HepG2 (cell line): ENCODE measurements around the gene HNRNPF. TPM values are rescaled to one million over a fixed set of nuclear protein-coding genes. Genes with fewer than 3 reads are reported as not detected.

Source experiments
- AGO2 ChIP-seq: fragments of 200-400 bp; formaldehyde crosslinking; optimal IDR thresholded peaks from 2 replicates; pipeline ENCODE3; 2017; ENCODE audit warnings: mild to moderate bottlenecking, low read depth, low read length, moderate library complexity
- HOXA3 ChIP-seq: sonication (generic); formaldehyde crosslinking; IDR thresholded peaks from 2 replicates; pipeline ENCODE4 v1.5.0; 2020; ENCODE audit warnings: missing genetic modification reagents
- KAT8 ChIP-seq: IDR thresholded peaks from 2 replicates; pipeline ENCODE4 v1.6.1; 2016; ENCODE audit warnings: missing genetic modification reagents, missing compliant biosample characterization
- MLLT10 ChIP-seq: sonication (generic); formaldehyde crosslinking; IDR thresholded peaks from 2 replicates; pipeline ENCODE4 v1.4.0; 2020; ENCODE audit warnings: missing genetic modification reagents
- PCBP2 ChIP-seq: fragments of 200-400 bp; formaldehyde crosslinking; optimal IDR thresholded peaks from 2 replicates; pipeline ENCODE3; 2018; ENCODE audit warnings: low read length, low read depth; ENCODE audit not compliant: poor library complexity, severe bottlenecking
- SP4 ChIP-seq: sonication (generic); formaldehyde crosslinking; IDR thresholded peaks from 2 replicates; pipeline ENCODE4 v1.8.1; 2023; ENCODE audit warnings: mild to moderate bottlenecking, missing genetic modification reagents
- SRF ChIP-seq: IDR thresholded peaks from 2 replicates; pipeline ENCODE4 v1.6.1; 2011; ENCODE audit warnings: mild to moderate bottlenecking, low read depth, low read length, moderate library complexity
- TAF1 ChIP-seq: sonication (generic); formaldehyde crosslinking; IDR thresholded peaks from 2 replicates; pipeline ENCODE4 v1.4.0; 2020; ENCODE audit warnings: missing genetic modification reagents
- TARDBP ChIP-seq: sonication (generic); formaldehyde crosslinking; IDR thresholded peaks from 2 replicates; pipeline ENCODE4 v1.8.0; 2022; ENCODE audit warnings: mild to moderate bottlenecking, missing genetic modification reagents
- ZNF136 ChIP-seq: sonication (generic); formaldehyde crosslinking; IDR thresholded peaks from 2 replicates; pipeline ENCODE4 v1.8.1; 2022; ENCODE audit warnings: low read depth, mild to moderate bottlenecking, moderate library complexity, missing genetic modification reagents
- ZNF766 ChIP-seq: sonication (generic); formaldehyde crosslinking; IDR thresholded peaks from 2 replicates; pipeline ENCODE4 v1.5.0; 2020; ENCODE audit warnings: missing genetic modification reagents, borderline replicate concordance
- ZNF780A ChIP-seq: sonication (generic); formaldehyde crosslinking; IDR thresholded peaks from 2 replicates; pipeline ENCODE4 v1.8.0; 2022; ENCODE audit warnings: mild to moderate bottlenecking, missing genetic modification reagents, moderate library complexity
- polyA plus RNA-seq, 8 experiments: library from polyadenylated mRNA; depleted of rRNA in 3 of 8; stranded (reverse) in 7 of 8; unstranded in 1 of 8; fragments of >200 nt; fragmentation: Illumina TruSeq in 4 of 8; extraction: Trizol in 4 of 8; gene quantifications; 2 replicates each; pipeline versions ENCODE4 v1.2.1 to v1.2.3, GENCODE V29; 2011 to 2016; ENCODE audit warnings: low read depth in 4 of 8, missing spikeins in 1 of 8, mixed read lengths in 1 of 8; ENCODE audit not compliant: insufficient read depth in 1 of 8
- total RNA-seq, 5 experiments: library from RNA; depleted of rRNA; stranded (reverse); fragments of >200 nt; fragmentation: Illumina TruSeq; extraction: Trizol; gene quantifications; 2 replicates each; pipeline ENCODE4 v1.2.3, GENCODE V29; 2016; ENCODE audit warnings: low read depth in 1 of 5
- TF ChIP-seq, protein P1 (sequence below): sonication (generic); formaldehyde crosslinking; IDR thresholded peaks from 2 replicates; pipeline ENCODE4 v1.4.0; 2020; ENCODE audit warnings: missing genetic modification reagents, borderline replicate concordance
- TF ChIP-seq, protein P2 (sequence below): sonication (generic); formaldehyde crosslinking; IDR thresholded peaks from 2 replicates; pipeline ENCODE4 v1.4.0; 2020; ENCODE audit warnings: missing genetic modification reagents
- TF ChIP-seq, protein P3 (sequence below): IDR thresholded peaks from 2 replicates; pipeline ENCODE4 v1.6.1; 2016
- TF ChIP-seq, protein P4 (sequence below), 2 experiments: fragments of 450-650 bp in 1 of 2; sonication (generic) in 1 of 2; formaldehyde crosslinking; IDR thresholded peaks; 2 replicates each; pipeline versions ENCODE4 v1.5.0 to v1.8.0; 2020 to 2022; ENCODE audit warnings: mild to moderate bottlenecking in 1 of 2, missing genetic modification reagents in 1 of 2
- TF ChIP-seq, protein P5 (sequence below): sonication (generic); formaldehyde crosslinking; IDR thresholded peaks from 2 replicates; pipeline ENCODE4 v1.4.0; 2020; ENCODE audit warnings: missing genetic modification reagents
- TF ChIP-seq, protein P6 (sequence below): sonication (generic); formaldehyde crosslinking; IDR thresholded peaks from 2 replicates; pipeline ENCODE4 v1.4.0; 2020; ENCODE audit warnings: missing genetic modification reagents

The HNRNPF gene
- total and polyA plus RNA-seq, 2 of the 13 experiments (the other 11 are each of a cell fraction or from before 2014, with no cell fraction given) = 166 to 308 TPM

DNA sequence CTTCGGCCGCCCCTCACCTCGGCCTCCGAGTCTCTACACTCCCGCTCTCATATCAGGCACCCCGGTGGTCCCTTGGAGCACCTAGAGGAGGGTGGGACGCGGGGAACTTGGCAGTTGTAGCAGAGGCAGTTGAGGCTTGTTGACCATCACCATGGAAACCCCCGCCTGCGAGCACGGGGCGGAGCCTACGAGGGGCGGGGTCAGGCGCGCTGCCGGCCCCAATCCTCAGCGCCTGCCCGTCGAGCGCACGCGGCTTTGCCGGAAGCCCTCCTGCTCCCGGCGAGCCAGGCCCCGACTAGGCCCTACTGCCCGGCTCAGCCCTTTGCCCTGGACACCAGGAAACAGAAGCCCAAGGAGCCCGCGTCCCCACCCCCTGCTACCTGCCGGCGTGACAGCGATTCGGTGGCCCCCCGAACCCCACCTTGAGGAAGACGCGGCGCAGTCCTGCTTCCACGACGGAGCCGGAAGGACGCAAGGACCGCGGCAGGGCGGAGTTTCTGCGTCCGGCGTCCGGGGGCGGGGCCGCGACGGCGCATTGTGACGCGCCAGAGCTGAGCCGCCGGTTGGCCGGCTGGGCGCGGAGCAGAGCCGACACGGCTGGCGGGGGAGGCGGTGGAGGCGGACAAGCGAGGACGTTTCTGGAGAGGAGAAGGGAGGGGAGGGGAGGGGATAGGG is at the start of gene HNRNPF (continued):
- TF ChIP-seq ZNF780A (CRISPR knock-in tag) = no peak
- TF ChIP-seq, protein P1, sequence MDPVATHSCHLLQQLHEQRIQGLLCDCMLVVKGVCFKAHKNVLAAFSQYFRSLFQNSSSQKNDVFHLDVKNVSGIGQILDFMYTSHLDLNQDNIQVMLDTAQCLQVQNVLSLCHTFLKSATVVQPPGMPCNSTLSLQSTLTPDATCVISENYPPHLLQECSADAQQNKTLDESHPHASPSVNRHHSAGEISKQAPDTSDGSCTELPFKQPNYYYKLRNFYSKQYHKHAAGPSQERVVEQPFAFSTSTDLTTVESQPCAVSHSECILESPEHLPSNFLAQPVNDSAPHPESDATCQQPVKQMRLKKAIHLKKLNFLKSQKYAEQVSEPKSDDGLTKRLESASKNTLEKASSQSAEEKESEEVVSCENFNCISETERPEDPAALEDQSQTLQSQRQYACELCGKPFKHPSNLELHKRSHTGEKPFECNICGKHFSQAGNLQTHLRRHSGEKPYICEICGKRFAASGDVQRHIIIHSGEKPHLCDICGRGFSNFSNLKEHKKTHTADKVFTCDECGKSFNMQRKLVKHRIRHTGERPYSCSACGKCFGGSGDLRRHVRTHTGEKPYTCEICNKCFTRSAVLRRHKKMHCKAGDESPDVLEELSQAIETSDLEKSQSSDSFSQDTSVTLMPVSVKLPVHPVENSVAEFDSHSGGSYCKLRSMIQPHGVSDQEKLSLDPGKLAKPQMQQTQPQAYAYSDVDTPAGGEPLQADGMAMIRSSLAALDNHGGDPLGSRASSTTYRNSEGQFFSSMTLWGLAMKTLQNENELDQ = no peak
- TF ChIP-seq AGO2 = peak; percentile 75
- TF ChIP-seq, protein P2, sequence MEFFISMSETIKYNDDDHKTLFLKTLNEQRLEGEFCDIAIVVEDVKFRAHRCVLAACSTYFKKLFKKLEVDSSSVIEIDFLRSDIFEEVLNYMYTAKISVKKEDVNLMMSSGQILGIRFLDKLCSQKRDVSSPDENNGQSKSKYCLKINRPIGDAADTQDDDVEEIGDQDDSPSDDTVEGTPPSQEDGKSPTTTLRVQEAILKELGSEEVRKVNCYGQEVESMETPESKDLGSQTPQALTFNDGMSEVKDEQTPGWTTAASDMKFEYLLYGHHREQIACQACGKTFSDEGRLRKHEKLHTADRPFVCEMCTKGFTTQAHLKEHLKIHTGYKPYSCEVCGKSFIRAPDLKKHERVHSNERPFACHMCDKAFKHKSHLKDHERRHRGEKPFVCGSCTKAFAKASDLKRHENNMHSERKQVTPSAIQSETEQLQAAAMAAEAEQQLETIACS = peak; percentile 65
- TF ChIP-seq, protein P3, sequence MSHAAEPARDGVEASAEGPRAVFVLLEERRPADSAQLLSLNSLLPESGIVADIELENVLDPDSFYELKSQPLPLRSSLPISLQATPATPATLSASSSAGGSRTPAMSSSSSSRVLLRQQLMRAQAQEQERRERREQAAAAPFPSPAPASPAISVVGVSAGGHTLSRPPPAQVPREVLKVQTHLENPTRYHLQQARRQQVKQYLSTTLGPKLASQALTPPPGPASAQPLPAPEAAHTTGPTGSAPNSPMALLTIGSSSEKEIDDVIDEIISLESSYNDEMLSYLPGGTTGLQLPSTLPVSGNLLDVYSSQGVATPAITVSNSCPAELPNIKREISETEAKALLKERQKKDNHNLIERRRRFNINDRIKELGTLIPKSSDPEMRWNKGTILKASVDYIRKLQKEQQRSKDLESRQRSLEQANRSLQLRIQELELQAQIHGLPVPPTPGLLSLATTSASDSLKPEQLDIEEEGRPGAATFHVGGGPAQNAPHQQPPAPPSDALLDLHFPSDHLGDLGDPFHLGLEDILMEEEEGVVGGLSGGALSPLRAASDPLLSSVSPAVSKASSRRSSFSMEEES (CRISPR knock-in tag) = peak; percentile 62; the same call in 1 of the 2 replicates
- TF ChIP-seq TARDBP (CRISPR knock-in tag) = no peak; the same call in 1 of the 2 replicates
- peak; percentile 90 for TF ChIP-seq KAT8 (CRISPR knock-in tag)
- TF ChIP-seq MLLT10 (CRISPR knock-in tag) = no peak
- TF ChIP-seq, protein P4, sequence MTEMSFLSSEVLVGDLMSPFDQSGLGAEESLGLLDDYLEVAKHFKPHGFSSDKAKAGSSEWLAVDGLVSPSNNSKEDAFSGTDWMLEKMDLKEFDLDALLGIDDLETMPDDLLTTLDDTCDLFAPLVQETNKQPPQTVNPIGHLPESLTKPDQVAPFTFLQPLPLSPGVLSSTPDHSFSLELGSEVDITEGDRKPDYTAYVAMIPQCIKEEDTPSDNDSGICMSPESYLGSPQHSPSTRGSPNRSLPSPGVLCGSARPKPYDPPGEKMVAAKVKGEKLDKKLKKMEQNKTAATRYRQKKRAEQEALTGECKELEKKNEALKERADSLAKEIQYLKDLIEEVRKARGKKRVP (CRISPR knock-in tag; IDR thresholded peaks at IDR 0.05) = peak in 1 of 2 experiments; percentile 53; a peak in 2 of 4 replicates
- TF ChIP-seq SP4 (CRISPR knock-in tag) = peak; percentile 89
- peak; percentile 82; the same call in 1 of the 2 replicates for TF ChIP-seq ZNF766 (CRISPR knock-in tag)
- no peak for TF ChIP-seq ZNF136 (CRISPR knock-in tag)
- TF ChIP-seq, protein P5, sequence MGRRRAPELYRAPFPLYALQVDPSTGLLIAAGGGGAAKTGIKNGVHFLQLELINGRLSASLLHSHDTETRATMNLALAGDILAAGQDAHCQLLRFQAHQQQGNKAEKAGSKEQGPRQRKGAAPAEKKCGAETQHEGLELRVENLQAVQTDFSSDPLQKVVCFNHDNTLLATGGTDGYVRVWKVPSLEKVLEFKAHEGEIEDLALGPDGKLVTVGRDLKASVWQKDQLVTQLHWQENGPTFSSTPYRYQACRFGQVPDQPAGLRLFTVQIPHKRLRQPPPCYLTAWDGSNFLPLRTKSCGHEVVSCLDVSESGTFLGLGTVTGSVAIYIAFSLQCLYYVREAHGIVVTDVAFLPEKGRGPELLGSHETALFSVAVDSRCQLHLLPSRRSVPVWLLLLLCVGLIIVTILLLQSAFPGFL (CRISPR knock-in tag) = no peak
- peak; percentile 81 for TF ChIP-seq HOXA3
- peak; percentile 33 for TF ChIP-seq PCBP2
- TF ChIP-seq, protein P6, sequence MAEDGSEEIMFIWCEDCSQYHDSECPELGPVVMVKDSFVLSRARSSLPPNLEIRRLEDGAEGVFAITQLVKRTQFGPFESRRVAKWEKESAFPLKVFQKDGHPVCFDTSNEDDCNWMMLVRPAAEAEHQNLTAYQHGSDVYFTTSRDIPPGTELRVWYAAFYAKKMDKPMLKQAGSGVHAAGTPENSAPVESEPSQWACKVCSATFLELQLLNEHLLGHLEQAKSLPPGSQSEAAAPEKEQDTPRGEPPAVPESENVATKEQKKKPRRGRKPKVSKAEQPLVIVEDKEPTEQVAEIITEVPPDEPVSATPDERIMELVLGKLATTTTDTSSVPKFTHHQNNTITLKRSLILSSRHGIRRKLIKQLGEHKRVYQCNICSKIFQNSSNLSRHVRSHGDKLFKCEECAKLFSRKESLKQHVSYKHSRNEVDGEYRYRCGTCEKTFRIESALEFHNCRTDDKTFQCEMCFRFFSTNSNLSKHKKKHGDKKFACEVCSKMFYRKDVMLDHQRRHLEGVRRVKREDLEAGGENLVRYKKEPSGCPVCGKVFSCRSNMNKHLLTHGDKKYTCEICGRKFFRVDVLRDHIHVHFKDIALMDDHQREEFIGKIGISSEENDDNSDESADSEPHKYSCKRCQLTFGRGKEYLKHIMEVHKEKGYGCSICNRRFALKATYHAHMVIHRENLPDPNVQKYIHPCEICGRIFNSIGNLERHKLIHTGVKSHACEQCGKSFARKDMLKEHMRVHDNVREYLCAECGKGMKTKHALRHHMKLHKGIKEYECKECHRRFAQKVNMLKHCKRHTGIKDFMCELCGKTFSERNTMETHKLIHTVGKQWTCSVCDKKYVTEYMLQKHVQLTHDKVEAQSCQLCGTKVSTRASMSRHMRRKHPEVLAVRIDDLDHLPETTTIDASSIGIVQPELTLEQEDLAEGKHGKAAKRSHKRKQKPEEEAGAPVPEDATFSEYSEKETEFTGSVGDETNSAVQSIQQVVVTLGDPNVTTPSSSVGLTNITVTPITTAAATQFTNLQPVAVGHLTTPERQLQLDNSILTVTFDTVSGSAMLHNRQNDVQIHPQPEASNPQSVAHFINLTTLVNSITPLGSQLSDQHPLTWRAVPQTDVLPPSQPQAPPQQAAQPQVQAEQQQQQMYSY = peak; percentile 65
- no peak for TF ChIP-seq SRF
- peak; percentile 81 for TF ChIP-seq TAF1 (CRISPR knock-in tag)
